ENCODE results near the gene APOL1.

- TF ChIP-seq POLR2AphosphoS5 (IDR thresholded peaks at IDR 0.05; ENCODE audit: insufficient read depth, low read depth, low read length) (no peak), CTCF (IDR thresholded peaks at IDR 0.05; ENCODE audit: extremely low read depth in 1 of 2, insufficient read depth in 1 of 2, low read depth in 1 of 2, low read length in 2 of 2) (no peak), POLR2A (IDR thresholded peaks at IDR 0.05; ENCODE audit: low read depth, low read length) (peak; percentile 21), GATA2 (IDR thresholded peaks at IDR 0.05; ENCODE audit: insufficient read depth, insufficient read length, low read depth, low read length) (no peak), EZH2 (IDR thresholded peaks at IDR 0.05; ENCODE audit: borderline replicate concordance, low read depth, low read length, severe bottlenecking) (no peak), JUN (IDR thresholded peaks at IDR 0.05; ENCODE audit: borderline replicate concordance, insufficient read depth, insufficient read length, low read depth) (no peak), MYC (IDR thresholded peaks at IDR 0.05; ENCODE audit: low read depth, low read length) (no peak)
- TF ChIP-seq, protein P1, sequence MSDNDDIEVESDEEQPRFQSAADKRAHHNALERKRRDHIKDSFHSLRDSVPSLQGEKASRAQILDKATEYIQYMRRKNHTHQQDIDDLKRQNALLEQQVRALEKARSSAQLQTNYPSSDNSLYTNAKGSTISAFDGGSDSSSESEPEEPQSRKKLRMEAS (IDR thresholded peaks at IDR 0.05; ENCODE audit: insufficient read depth, insufficient read length) = no peak
Measured at GRCh38 chr22:36303874-36304273, 50.9 kb downstream of the APOL1 start.
